ENCODE results near the gene ATAT1. TPM values are rescaled to one million over a fixed set of nuclear protein-coding genes. Genes with fewer than 3 reads are reported as not detected.

ATAT1 gene
- total RNA-seq, 2 experiments from 2014 or later = 10.4 to 17.8 TPM

GRCh38 chr6:30681766-30682142, 55.1 kb downstream of the ATAT1 start:
- H3K9me2 ChIP-seq (ENCODE audit: insufficient read depth, low read length) = no peaks in the 10 kb centered on the region
- TF ChIP-seq EZH2phosphoT487 (IDR thresholded peaks at IDR 0.05; ENCODE audit: borderline replicate concordance, low read depth, low read length) = no peak
- TF ChIP-seq, protein P1, sequence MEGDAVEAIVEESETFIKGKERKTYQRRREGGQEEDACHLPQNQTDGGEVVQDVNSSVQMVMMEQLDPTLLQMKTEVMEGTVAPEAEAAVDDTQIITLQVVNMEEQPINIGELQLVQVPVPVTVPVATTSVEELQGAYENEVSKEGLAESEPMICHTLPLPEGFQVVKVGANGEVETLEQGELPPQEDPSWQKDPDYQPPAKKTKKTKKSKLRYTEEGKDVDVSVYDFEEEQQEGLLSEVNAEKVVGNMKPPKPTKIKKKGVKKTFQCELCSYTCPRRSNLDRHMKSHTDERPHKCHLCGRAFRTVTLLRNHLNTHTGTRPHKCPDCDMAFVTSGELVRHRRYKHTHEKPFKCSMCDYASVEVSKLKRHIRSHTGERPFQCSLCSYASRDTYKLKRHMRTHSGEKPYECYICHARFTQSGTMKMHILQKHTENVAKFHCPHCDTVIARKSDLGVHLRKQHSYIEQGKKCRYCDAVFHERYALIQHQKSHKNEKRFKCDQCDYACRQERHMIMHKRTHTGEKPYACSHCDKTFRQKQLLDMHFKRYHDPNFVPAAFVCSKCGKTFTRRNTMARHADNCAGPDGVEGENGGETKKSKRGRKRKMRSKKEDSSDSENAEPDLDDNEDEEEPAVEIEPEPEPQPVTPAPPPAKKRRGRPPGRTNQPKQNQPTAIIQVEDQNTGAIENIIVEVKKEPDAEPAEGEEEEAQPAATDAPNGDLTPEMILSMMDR (conservative IDR thresholded peaks at IDR 0.05; ENCODE audit: low read length) = no peak
- DNase-seq (ENCODE audit: low spot score) = peak; percentile 20
- H3K27ac ChIP-seq (ENCODE audit: low read depth, low read length, poor library complexity, severe bottlenecking) = peak overlapping the region; percentile 95
- H3K36me3 ChIP-seq (ENCODE audit: insufficient read depth, low read length) = peaks cover 92% of the 10 kb centered on the region
- H3K4me2 ChIP-seq (ENCODE audit: low read length) = peak overlapping the region; percentile 99
- peaks cover 93% of the 10 kb centered on the region for H3K79me2 ChIP-seq (ENCODE audit: insufficient read depth, low read depth, low read length)
- intact Hi-C loops (cut with micrococcal nuclease; ENCODE audit: unreplicated experiment) = loop anchor here (1.0 to 10.0 kb wide), 2 partner anchors 40 to 813 kb away; partner anchors contain the start of gene MICB
- peaks cover 17% of the 10 kb centered on the region; the same call in 1 of the 2 replicates for H4K20me1 ChIP-seq (ENCODE audit: insufficient read depth, low read length)
- H3K9me3 ChIP-seq (ENCODE audit: low read length) = no peaks in the 10 kb centered on the region
- peaks cover 30% of the 10 kb centered on the region for H3K4me1 ChIP-seq (ENCODE audit: insufficient read depth, low read length, poor library complexity, severe bottlenecking)
- H2AFZ ChIP-seq (ENCODE audit: low read length) = no peak overlapping the region
- H3K4me3 ChIP-seq (ENCODE audit: low read depth, low read length, poor library complexity, severe bottlenecking) = peak overlapping the region; percentile 95
- CTCF ChIA-PET (ENCODE audit: unreplicated experiment) = interaction anchor here (0.6 to 1.0 kb wide), 3 partner anchors 26 to 49 kb away, joined by 3 to 4 read pairs (median 3); partner anchors contain the start of gene MDC1
- POLR2A ChIA-PET = interaction anchor here (1.0 to 2.1 kb wide), 5 partner anchors 9 to 202 kb away, joined by 3 to 5 read pairs (median 4); partner anchors contain the start of genes C6orf136, DDR1 and DHX16
- BruUV-seq (replicated peaks) = no TSS peak

GRCh38 chr6:30682143-30683117, 55.8 kb downstream of the ATAT1 start:
- CTCF ChIA-PET (ENCODE audit: unreplicated experiment) = interaction anchor here (0.5 to 0.9 kb wide), 3 partner anchors 26 to 1376 kb away, joined by 3 to 4 read pairs (median 3); no protein-coding TSS in a partner anchor
- peaks cover 30% of the 10 kb centered on the region for H3K4me1 ChIP-seq (ENCODE audit: insufficient read depth, low read length, poor library complexity, severe bottlenecking)
- H3K4me2 ChIP-seq (ENCODE audit: low read length) = peak overlapping the region; percentile 99
- H3K27ac ChIP-seq (ENCODE audit: low read depth, low read length, poor library complexity, severe bottlenecking) = peak overlapping the region; percentile 95
- no TSS peak for BruUV-seq (replicated peaks)
- H2AFZ ChIP-seq (ENCODE audit: low read length) = no peak overlapping the region
- POLR2A ChIA-PET = interaction anchor here (0.6 to 2.1 kb wide), 6 partner anchors 10 to 202 kb away, joined by 3 to 6 read pairs (median 4); partner anchors contain the start of genes C6orf136, DDR1 and DHX16
- no peaks in the 10 kb centered on the region for H3K9me2 ChIP-seq (ENCODE audit: insufficient read depth, low read length)
- H3K9me3 ChIP-seq (ENCODE audit: low read length) = no peaks in the 10 kb centered on the region
- H3K79me2 ChIP-seq (ENCODE audit: insufficient read depth, low read depth, low read length) = peaks cover 93% of the 10 kb centered on the region
- intact Hi-C loops (cut with micrococcal nuclease; ENCODE audit: unreplicated experiment) = loop anchor here (1.0 to 10.0 kb wide), 2 partner anchors 39 to 812 kb away; partner anchors contain the start of gene MICB
- H3K36me3 ChIP-seq (ENCODE audit: insufficient read depth, low read length) = peaks cover 85% of the 10 kb centered on the region
- H4K20me1 ChIP-seq (ENCODE audit: insufficient read depth, low read length) = peaks cover 17% of the 10 kb centered on the region; the same call in 1 of the 2 replicates
- TF ChIP-seq, protein P1 (conservative IDR thresholded peaks at IDR 0.05; ENCODE audit: low read length) = no peak
- TF ChIP-seq EZH2phosphoT487 (IDR thresholded peaks at IDR 0.05; ENCODE audit: borderline replicate concordance, low read depth, low read length) = no peak
- DNase-seq (ENCODE audit: low spot score) = peak; percentile 95
- H3K4me3 ChIP-seq (ENCODE audit: low read depth, low read length, poor library complexity, severe bottlenecking) = peak overlapping the region; percentile 95

Measured in OCI-LY7 (cell line).